CD4-positive, alpha-beta T cell treated with Interleukin-2 at 100 ng/mL for 4 hours (primary cell): Measurements from ENCODE around the gene TPRG1.

ENCODE experiments used
- DNase-seq: peaks from one replicate; pipeline ENCODE4 v3.0.0-alpha.2; 2020; ENCODE audit warnings: low spot score

TPRG1 gene

DNA sequence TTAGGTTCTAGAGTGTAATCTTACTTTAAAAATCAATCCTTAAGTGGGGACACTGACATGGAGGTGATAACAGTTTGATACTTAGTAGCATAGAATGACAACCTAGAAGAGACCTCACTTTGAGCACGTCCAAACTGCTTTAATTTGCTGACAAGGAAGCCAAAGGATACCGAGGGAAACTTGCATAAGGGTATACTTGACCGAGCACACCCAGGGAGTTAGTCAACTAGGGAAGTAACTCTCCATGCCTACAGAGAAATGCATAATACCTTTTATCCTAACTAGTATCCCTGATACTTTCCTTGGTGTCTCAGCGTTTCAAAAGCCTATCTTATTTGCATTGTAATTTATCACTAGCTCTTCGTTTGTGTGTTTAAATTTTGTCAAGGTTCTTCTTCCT, 5.5 kb upstream of the TPRG1 start:
- DNase-seq = no peak

- DNase-seq = no peak
These were observed 4.6 kb upstream of the TPRG1 start for GRCh38 chr3:189167027-189167766.

GRCh38 chr3:189168711-189169110, 3.1 kb upstream of the TPRG1 start:
- DNase-seq = no peak

DNA sequence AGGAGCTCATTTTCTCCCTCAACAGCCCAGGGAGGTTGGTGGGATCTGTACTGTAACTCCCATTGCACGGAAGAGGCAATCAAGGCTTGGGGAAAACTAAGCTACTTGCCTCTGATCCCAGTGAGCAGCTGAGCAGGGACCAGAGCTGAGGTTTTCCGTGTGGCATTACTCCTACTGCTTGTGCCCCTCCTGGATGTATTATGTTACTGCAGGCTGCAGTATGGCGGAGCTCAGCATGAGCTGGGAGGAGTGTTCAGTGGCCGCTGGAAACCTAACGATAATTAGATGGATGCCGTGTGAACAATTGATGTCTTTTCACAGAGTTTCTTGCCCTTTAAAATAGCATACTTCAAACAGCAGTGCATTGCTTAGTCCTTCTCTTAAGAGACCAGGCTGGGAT, 2.0 kb upstream of the TPRG1 start:
- DNase-seq = no peak

DNA sequence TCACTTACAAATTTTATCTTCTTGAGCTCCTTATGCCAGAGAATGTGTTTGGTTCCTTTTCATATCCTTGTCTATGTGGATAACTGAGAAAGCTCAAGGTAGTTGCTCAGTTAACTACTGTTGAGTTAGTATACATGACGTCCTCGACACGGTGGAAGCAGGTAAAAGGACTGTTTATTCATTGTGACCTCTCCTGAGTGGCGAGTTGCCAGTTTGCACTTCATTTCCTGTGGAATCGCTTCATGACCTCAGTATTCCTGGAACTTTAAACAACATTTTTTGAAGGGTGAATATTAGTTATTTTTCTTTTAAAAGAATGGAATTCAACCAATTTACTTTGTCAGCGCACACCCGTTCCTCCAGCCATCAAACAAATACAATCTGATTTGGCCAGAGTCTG, 1.2 kb upstream of the TPRG1 start:
- DNase-seq = no peak

- no peak for DNase-seq
These were observed 1.1 kb downstream of the TPRG1 start for GRCh38 chr3:189172668-189173419.

DNA sequence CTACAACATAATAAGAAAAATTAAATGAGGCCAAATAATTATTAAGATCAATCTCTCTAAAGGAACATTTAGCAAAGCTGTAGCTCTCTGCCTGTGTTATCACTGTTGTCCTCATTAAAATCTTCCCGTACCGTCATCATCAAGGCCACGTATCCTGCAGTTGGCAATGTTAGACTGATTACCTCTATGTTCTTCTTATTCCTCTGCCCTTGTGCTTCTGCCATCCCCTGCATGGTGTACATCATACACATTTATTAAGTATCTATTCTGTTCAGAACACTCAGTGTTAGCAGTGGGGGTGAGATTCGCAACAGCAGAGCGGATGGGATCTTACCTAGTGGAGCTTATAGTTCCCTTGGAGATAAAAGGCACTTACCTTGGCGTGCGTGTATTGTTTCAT, 12.8 kb downstream of the TPRG1 start:
- DNase-seq = no peak

DNA sequence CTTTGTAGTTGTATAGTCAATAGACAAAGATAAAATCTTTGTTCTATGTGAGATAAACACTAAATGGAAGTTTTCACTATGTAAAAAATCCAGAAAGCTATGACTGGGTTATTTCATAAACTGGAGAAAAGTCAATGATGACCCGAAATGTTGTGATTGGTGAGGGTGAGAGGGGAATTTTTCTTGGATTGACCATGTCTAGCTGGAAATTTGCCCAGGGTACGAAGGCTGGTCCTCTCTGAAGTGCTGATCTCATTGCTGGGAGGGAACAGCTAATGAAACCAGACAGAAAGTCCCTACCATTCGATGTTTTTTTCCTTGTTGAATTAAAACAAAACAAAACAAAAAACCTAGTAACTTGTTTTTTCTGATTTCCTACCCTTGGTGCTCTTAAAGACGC, 14.3 kb downstream of the TPRG1 start:
- DNase-seq = no peak

DNA sequence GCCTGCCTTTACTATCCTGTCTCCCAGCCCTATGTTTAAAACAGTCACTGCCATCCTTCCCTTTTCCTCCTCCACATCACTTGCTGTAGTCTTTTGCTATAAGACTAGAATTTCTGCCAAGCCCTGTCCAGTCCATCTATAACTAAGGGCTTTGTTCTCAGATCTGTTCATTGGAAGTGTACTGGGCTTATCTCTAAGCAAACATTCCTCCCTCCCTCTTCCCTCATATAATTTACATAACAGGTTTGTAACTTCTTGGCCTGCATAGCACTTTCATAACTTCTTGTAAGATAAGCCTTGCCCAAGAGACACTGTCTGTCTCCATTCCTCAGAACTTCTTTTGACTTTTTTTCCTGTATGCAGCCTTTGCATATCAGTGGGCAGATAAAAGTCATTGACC, 16.7 kb downstream of the TPRG1 start:
- no peak for DNase-seq

DNA sequence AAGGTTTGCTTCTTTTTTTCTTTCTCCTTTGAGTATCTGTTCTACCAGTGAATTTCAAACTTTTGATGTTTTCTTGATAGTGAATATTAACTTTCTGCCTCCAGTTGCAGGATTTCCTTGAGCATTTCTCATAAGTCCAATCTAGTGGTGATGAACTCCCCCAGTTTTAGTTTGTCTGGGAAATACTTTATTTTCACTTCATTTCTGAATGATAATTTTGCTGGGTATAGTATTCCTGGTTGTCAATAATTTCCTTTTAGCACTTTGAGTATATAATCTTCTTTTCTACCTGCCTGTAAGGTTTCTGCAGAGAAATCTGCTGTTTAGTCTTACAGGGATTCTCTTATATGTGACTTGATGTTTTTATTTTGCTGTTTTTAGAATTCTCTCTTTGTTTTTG, 21.0 kb downstream of the TPRG1 start:
- DNase-seq = no peak

- DNase-seq = no peak
These were observed 23.5 kb downstream of the TPRG1 start for GRCh38 chr3:189195302-189195701.

DNA sequence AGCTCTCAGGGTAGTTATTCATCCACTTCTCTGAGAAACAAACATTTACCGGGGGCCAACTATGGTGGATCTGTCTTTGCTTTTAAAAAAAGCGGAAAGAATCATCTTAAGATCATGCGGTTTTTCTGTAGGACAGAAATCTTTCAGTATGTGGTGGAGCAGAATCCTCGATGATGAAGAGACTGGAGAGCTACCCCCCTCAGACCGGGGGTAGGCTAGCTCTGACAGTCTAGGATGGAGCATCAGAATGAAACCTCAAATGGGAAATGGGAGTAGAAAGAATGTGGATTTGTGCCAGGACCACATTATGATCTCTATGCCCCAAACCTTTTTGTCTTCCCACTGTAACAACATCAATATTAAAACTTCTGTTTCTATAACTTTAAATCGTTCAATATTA, 30.3 kb downstream of the TPRG1 start:
- DNase-seq = no peak

DNA sequence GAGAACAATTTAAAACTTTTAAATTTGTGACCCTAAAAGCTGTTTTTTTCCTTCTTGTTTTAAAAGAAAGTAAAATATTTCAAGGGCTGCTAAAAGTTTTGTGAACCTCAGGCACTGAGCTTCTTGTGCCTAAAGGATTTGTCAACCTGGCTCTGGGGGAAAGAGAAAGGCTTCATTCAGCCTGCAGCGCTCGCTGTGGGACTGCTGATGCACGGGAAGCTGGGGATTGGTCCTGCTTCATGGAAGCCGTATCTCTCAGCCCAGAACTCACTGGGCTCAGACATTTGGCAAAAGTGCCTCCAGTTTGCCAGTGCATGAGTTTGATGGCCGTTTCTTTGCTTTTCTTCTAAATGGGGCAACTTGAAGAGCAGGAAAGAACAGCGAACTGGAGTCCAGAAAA, 30.8 kb downstream of the TPRG1 start:
- DNase-seq = no peak

DNA sequence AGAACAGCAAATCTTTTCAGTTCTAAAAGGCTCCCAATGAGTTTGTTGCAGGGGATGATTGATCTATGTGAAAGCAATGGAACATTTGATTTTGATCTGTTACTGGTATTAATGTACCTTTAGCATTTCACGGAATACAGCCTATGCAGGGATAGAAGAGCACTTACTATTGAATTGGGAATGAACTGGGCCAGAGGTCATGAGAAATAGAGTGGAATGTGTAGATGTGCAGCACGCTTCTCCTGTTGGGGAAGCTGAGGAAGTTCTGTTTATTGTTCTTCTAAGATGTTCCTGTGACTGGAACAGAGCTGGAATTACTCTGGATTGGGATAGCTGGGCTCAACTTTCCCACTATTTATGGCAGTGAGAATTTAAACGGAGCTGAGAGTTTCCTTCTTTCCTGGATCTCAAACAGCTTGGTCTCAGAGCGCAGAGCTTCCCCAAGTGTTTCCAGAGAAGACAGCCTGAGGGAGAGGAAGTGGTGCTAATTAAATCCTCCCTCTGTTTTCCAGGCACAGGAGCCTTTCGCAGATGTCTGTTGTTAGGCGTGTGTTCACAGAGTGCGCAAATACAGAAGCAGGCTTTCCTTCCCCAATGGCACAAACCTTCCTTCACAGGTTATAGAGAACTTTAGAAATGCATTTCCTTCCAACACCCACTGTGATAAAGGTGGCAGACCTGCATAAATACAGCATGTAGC, 32.5 kb downstream of the TPRG1 start:
- DNase-seq = no peak

GRCh38 chr3:189204937-189205336, 33.2 kb downstream of the TPRG1 start:
- no peak for DNase-seq

DNA sequence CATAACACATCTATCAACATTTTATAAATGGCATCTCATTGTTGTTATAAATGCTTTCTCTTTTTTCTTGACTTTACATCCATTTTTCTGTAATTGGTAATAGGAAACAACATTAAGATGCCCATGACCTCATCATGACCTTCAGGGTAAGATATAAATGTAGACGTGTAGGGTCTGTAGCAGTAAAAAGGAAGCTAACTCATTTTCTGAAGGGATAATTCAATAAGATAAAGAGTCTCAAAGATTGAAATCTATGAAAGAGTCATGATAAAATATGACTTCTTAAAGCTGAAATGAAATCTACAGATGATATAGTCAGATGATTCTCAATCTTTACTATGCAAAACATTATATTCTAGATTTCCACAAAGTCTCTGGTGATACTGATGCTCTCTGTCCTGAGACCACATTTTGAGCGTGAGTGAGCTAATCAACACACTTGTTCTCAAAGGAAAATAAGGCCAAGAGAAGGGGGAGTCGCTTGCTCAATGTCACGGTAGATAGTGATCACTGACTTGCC, 38.5 kb downstream of the TPRG1 start:
- DNase-seq = no peak

DNA sequence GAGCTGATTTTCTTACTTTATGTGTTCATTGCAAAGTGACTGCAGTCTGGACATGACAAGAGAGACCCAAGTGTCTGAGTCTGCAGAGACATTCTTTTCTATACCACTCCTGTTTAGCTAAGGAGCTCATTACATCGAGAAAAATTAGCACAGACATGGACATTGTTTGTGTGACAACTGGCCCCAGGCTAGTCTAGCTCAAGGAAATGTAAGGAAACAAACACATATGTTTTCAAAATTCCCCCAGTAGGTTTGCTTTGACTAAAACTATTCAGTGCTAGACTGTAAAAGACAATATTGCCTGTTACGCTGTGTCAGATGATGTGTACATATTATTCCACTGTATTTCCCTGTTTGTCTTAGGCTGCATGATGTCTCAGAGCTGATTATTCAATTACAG, 40.9 kb downstream of the TPRG1 start:
- DNase-seq = no peak

- DNase-seq = no peak
These were observed 42.9 kb downstream of the TPRG1 start for GRCh38 chr3:189214651-189215050.

DNA sequence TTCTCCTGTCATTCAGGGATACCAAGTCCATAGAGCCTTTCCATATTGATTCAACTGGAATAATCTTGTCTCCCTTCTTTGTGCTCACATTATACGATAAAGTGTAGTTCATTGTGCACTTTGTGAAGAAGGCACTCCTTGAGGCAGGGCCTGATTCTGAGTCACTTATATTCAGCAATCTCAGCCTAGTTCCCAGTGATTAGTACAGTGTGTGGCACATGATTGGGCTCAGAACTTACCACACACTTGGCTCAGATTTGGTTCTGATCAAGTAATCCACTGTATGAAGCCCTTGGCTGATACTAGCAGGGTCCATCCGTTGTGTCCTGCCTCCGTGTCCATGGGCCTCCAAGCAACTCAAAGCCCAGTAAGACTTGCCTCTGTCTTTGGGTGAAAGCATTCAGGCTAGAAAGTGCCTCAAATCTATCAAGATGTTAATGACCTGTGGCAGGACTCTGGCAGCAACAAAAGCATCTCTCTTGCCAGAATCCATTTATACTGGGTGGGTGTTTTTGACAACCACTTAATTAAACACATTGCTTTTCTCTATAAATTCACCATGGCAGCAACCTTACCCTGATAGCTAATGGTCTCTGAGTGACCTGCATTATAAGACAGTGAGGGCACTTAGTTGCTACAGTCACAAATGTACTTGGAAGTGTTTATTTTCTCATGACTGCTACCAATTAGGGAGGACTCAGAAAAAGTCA, 51.3 kb downstream of the TPRG1 start:
- no peak for DNase-seq

GRCh38 chr3:189225431-189225830, 53.7 kb downstream of the TPRG1 start:
- no peak for DNase-seq

GRCh38 chr3:189227249-189227648, 55.5 kb downstream of the TPRG1 start:
- no peak for DNase-seq

DNA sequence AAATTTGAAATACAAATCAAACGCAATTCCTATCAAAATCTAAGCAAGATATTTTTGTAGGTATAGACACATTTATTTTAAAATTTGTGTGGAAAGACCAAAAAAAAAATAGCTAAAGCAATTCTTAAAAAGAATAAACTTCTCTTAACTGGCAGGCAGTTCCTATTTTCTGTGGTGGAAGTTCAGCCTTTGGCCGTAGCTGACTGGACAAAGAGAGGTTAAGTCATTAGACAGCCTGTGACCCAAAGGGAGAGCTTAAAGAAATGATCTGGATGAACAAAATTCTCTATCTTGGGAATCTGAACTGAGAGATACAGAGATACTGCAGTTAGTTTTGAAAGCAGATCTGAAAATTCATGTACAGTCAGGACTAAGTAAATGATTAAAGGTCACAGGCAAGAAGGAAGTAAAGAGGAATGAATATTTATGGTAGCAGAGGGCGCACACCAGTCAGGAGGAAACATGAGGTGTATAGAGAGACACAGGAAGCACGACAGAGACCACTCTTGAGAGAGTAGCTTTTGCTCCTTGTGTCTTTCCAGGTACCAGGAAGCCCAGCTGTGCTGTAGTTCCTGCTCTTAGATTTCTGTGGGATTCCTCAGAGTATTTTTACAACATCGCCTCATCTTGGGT, 57.5 kb downstream of the TPRG1 start:
- no peak for DNase-seq
